ENCODE measurements around the gene ACTA1.

GRCh38 chr1:229454056-229454455 lies 20.2 kb upstream of the ACTA1 start:
- TF ChIP-seq CTCF (conservative IDR thresholded peaks at IDR 0.05; ENCODE audit: low read depth in 2 of 2) (no peak), POLR2AphosphoS5 (IDR thresholded peaks at IDR 0.05; ENCODE audit: low read depth) (no peak), JUNB (IDR thresholded peaks at IDR 0.05; ENCODE audit: unreplicated experiment) (no peak), ETS1 (IDR thresholded peaks at IDR 0.05) (no peak), REST (IDR thresholded peaks at IDR 0.05; ENCODE audit: unreplicated experiment) (no peak), EZH2phosphoT487 (IDR thresholded peaks at IDR 0.05; ENCODE audit: unreplicated experiment) (no peak), EZH2 (IDR thresholded peaks at IDR 0.05; ENCODE audit: low read depth, unreplicated experiment) (no peak), NANOG (IDR thresholded peaks at IDR 0.05; ENCODE audit: borderline replicate concordance) (no peak)
